Thyroid gland (tissue), 4 donors: ENCODE measurements around the gene MZF1.

Source experiments
- POLR2A ChIP-seq, 2 donors: fragments of 450-650 bp; IDR thresholded peaks; one replicate each; pipeline ENCODE4 v1.6.1; 2017; ENCODE audit warnings: antibody characterized with exemption in 2 of 2, mild to moderate bottlenecking in 2 of 2, moderate library complexity in 1 of 2
- TF ChIP-seq, protein P1 (sequence below), 6 experiments: fragments of 200-600 bp in 3 of 6; fragments of 450-650 bp in 3 of 6; sonication (generic) in 3 of 6; IDR thresholded peaks; one replicate each; pipeline ENCODE4 v1.5.1; 2016 to 2019; ENCODE audit warnings: antibody characterized with exemption in 6 of 6, mild to moderate bottlenecking in 2 of 6, inconsistent platforms in 1 of 6, moderate library complexity in 1 of 6

- TF ChIP-seq POLR2A (IDR thresholded peaks at IDR 0.05): no peak
- TF ChIP-seq, protein P1, sequence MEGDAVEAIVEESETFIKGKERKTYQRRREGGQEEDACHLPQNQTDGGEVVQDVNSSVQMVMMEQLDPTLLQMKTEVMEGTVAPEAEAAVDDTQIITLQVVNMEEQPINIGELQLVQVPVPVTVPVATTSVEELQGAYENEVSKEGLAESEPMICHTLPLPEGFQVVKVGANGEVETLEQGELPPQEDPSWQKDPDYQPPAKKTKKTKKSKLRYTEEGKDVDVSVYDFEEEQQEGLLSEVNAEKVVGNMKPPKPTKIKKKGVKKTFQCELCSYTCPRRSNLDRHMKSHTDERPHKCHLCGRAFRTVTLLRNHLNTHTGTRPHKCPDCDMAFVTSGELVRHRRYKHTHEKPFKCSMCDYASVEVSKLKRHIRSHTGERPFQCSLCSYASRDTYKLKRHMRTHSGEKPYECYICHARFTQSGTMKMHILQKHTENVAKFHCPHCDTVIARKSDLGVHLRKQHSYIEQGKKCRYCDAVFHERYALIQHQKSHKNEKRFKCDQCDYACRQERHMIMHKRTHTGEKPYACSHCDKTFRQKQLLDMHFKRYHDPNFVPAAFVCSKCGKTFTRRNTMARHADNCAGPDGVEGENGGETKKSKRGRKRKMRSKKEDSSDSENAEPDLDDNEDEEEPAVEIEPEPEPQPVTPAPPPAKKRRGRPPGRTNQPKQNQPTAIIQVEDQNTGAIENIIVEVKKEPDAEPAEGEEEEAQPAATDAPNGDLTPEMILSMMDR (IDR thresholded peaks at IDR 0.05): no peak
Observed at GRCh38 chr19:58548859-58549663, 24.1 kb downstream of the MZF1 start.
